LNCaP clone FGC (cell line): ENCODE data around the gene USP10.

Experiments used
- DNase-seq: peaks from one replicate; pipeline ENCODE4 v3.0.0-alpha.2; 2011; ENCODE audit warnings: low read depth
- H3K4me3 ChIP-seq: 2 replicates; pipeline ENCODE4 v1.5.1; 2011; ENCODE audit warnings: mild to moderate bottlenecking, low read depth, low read length, control low read depth
- TF ChIP-seq, protein P1 (sequence below): IDR thresholded peaks from 2 replicates; pipeline ENCODE4 v1.5.1; 2012; ENCODE audit warnings: mild to moderate bottlenecking; ENCODE audit not compliant: control insufficient read depth, insufficient read depth; ENCODE audit errors: extremely low read depth

The USP10 gene

DNA sequence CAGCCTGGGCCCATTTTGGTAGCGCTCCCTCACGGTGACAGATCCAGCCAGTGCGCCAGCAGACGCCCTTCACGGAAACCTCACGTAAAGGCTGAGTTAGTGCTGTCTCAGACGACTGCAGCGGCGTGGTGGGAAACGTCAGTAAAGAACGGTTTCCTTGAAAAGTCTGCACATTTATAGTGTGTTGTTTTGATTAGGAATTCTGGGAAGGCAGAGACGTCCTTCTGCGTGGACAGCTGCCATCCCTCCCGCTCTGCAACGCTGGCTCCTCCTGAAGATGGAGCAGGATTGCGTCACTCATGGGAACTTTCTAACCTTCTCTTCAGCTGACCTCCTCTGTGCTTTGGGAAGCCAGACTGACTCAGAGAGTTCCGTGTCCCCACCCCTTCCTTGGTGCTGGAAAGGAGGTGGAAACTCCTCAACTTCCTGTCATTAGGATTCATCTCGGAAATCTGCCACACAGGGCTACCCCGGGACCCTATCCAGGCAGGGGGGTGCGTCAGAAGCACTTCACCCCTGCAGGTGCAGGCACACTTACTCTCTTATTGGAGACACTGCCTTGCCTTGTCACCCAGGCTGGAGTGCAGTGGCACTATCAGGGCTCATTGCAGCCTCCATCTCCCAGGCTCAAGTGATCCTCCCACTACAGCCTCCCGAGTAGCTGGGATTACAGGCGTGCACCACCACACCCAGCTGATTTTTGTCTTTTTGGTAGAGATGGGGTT lies 95.7 kb downstream of the USP10 start:
- H3K4me3 ChIP-seq, result no peak overlapping the region
- TF ChIP-seq, protein P1, sequence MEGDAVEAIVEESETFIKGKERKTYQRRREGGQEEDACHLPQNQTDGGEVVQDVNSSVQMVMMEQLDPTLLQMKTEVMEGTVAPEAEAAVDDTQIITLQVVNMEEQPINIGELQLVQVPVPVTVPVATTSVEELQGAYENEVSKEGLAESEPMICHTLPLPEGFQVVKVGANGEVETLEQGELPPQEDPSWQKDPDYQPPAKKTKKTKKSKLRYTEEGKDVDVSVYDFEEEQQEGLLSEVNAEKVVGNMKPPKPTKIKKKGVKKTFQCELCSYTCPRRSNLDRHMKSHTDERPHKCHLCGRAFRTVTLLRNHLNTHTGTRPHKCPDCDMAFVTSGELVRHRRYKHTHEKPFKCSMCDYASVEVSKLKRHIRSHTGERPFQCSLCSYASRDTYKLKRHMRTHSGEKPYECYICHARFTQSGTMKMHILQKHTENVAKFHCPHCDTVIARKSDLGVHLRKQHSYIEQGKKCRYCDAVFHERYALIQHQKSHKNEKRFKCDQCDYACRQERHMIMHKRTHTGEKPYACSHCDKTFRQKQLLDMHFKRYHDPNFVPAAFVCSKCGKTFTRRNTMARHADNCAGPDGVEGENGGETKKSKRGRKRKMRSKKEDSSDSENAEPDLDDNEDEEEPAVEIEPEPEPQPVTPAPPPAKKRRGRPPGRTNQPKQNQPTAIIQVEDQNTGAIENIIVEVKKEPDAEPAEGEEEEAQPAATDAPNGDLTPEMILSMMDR, result no peak
- no peak for DNase-seq

DNA sequence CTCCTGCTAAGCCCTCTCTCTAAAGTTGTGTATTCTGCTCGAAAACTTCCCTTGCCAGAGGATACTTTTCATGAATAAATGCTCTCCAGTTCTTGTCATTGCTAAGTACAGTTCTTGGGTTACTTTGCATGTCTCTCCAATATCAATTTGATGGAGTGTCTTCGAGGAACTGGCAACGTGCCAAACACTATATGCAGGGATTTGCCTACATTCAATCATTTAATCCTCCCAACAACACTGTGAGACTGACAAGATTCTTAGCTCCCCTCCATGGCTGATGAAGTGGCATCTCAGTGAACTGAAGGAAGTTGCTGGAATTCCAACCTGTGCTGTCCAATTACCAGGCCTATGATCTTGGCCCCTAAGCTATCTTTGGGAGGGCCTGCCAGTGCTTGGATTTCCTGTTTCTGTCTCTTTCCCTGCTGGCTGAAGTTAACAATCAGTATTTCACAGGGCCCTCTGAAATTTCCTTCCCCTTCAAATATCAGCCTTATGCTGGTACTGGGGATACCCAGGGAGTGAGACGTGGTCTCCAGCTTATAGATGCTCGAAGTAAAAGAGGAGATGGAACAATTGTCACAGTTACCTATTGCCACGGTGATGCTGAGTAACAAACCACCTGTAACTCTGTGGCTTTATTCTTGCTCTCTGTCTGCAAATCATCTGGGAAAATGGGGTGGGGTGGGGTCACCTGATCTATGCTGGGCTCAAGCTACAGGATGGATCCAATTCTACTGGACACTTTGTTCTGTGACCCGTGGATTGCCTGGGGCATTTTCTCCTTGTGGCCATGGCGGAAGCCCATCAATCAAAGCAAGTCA lies 100.6 kb downstream of the USP10 start:
- no peak overlapping the region for H3K4me3 ChIP-seq
- no peak for DNase-seq
- TF ChIP-seq, protein P1, result no peak

DNA sequence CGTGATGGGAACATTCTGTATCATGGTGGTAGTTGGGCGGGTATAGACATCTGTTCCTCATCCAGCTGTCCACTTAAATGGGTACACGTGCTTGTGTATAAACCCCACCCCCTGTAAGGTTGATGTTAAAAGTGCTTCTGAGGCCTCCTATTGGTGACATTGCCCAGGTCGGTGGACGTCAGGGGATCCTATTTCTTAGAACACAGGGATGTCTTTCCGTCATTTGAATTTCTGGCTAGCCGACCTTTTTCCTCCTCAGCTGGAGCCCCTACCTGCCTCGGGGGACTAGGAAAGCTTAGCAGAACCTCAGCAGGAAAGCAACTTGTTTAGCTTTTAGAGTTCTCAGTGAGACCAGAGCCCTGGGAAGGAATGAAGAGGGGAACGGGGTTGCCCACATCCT lies 103.3 kb downstream of the USP10 start:
- TF ChIP-seq, protein P1, result no peak
- no peak overlapping the region for H3K4me3 ChIP-seq
- no peak for DNase-seq

DNA sequence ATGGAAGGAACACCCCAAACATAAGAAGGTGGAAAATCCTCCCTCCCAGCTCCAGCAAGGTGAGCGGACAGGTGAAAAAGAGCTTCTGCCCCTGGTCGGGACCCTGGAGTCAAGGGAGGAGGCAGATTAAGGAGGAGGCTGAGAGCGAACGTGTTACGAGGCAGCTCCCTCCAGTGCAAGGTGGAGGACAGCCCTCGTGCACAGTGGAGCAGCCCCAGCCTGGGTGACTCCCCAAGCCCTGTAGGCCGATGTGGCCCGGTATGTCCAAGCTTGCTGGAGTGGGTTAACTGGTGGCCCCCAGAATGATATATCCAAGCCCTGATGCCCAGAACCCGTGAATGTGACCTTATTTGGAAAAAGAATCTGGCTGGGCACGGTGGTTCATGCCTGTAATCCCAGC lies 104.5 kb downstream of the USP10 start:
- no peak for DNase-seq
- H3K4me3 ChIP-seq, result no peak overlapping the region
- TF ChIP-seq, protein P1, result no peak

DNA sequence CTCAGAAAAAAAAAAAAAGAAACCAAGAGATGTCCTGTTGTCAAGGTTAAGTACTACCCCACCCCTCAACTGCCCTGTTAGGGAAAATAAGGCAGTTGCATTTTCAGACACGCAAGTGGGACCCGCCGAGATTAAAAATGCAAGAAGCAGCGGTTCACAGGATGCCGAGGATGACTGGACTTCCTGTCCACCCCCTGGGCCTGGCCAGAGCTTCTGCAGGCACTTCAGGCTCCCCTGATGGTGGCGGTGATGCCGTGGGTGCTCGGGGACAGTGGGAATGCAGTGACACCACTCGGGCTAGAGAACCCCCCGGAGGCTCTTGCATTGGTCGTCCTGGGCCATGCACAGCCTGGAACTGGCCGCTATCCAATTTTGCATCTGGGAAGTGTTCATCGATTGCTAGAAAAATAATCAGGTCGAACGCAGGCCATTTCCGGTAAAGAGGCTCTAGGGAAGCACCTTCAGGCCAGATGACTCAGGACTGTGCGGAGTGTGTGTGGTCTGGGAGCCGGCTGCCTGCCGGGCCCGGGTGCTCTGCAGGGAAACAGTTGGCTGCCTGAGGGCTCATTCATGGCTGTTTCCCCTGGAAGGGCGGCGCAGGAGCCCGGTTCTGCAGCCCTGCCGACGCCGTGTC lies 106.6 kb downstream of the USP10 start:
- no peak for DNase-seq
- H3K4me3 ChIP-seq, result no peak overlapping the region
- TF ChIP-seq, protein P1, result no peak

DNA sequence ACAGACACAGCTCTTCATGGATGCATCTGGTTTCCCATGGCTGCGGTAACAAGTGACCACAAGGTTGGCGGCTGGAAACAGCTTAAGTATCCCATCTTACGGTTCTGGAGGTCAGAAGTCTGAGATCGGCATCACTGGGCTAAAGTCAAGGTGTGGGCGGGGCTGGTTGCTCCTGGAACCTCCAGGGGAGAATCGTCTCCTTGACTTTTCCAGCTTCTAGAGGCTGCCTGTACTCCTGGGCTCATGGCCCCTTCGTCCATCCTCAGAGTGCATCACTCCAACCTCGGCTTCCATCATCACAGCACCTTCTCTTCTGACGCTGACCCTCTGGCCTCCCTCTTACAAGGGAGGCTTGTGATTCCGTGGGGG lies 107.1 kb downstream of the USP10 start:
- TF ChIP-seq, protein P1, result no peak
- no peak for DNase-seq
- H3K4me3 ChIP-seq, result no peak overlapping the region

DNA sequence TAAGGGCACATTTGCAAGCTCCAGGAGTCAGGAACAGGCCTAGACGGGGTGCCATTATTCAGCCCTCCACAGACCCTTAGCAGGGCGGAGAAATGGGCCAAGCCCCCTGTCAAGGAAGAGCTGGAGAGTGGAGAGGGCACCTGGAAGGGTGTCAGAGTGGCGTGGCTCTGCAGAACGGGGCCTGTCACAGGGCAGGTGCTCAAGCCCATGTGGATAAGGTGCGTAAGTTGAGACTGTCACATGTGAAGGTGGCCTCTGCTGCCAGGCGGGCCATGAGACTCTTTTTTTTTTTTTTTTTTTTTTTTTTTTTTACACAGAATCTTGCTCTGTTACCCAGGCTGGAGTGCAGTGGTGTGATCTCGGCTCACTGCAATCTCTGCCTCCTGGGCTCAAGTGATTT lies 108.0 kb downstream of the USP10 start:
- no peak overlapping the region for H3K4me3 ChIP-seq
- no peak for DNase-seq

More for the DNA sequence above, 108.0 kb downstream of the USP10 start:
- TF ChIP-seq, protein P1, result no peak
